DOHH2 (cell line): ENCODE measurements around the gene TMEM239.

Experiments
- CTCF ChIP-seq: fragments of 200-600 bp; sonication (generic); IDR thresholded peaks from one replicate; pipeline ENCODE4 v1.5.1; 2014; ENCODE audit warnings: antibody characterized with exemption, mild to moderate bottlenecking, low read depth, low read length; ENCODE audit not compliant: poor library complexity, severe bottlenecking
- EZH2phosphoT487 ChIP-seq: fragments of 200-600 bp; sonication (generic); IDR thresholded peaks from 2 replicates; pipeline ENCODE4 v1.6.1; 2017; ENCODE audit warnings: borderline replicate concordance, mild to moderate bottlenecking, antibody characterized with exemption, low read length, moderate library complexity, mixed read lengths

- TF ChIP-seq CTCF (no peak), EZH2phosphoT487 (no peak)
These were observed 50.1 kb downstream of the TMEM239 start for GRCh38 chr20:2866236-2866635.
